OCI-LY7 (cell line): ENCODE results near the gene FLCN.

Experiments
- EZH2phosphoT487 ChIP-seq: fragments of 200-600 bp; sonication (generic); IDR thresholded peaks from 2 replicates; pipeline ENCODE4 v1.6.1; 2018; ENCODE audit warnings: low read depth, borderline replicate concordance, mild to moderate bottlenecking, mixed run types, antibody characterized with exemption, low read length, moderate library complexity, mixed read lengths
- TF ChIP-seq, protein P1 (sequence below): fragments of 200-600 bp; sonication (generic); conservative IDR thresholded peaks from 2 replicates; pipeline ENCODE4 v1.5.1; 2014; ENCODE audit warnings: mild to moderate bottlenecking, antibody characterized with exemption, low read length, moderate library complexity, mixed read lengths

DNA sequence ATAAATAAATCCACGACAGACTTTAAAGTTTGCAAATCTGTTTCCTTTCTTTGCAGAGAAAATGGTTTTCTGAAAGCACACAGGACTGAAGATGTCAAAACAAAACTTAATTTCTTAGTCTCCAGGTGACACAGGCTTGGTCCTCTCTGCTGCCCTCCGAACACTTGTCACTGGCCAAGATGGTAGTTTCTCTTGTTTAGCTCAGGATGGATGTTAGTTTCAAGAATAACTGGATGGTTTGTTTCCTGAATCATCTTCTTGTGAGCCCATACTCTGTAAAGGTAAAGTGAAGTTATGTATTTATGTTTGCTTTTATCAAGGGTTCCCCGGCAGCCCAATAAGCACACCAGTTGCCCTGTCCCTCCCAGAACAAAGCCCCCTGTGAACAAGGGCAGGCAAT is 9.9 kb upstream of the FLCN start:
- TF ChIP-seq, protein P1, sequence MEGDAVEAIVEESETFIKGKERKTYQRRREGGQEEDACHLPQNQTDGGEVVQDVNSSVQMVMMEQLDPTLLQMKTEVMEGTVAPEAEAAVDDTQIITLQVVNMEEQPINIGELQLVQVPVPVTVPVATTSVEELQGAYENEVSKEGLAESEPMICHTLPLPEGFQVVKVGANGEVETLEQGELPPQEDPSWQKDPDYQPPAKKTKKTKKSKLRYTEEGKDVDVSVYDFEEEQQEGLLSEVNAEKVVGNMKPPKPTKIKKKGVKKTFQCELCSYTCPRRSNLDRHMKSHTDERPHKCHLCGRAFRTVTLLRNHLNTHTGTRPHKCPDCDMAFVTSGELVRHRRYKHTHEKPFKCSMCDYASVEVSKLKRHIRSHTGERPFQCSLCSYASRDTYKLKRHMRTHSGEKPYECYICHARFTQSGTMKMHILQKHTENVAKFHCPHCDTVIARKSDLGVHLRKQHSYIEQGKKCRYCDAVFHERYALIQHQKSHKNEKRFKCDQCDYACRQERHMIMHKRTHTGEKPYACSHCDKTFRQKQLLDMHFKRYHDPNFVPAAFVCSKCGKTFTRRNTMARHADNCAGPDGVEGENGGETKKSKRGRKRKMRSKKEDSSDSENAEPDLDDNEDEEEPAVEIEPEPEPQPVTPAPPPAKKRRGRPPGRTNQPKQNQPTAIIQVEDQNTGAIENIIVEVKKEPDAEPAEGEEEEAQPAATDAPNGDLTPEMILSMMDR, result no peak
- TF ChIP-seq EZH2phosphoT487, result no peak
